ENCODE results near the gene SGIP1. TPM values are rescaled to one million over a fixed set of nuclear protein-coding genes. Genes with fewer than 3 reads are reported as not detected.

The SGIP1 gene
- total RNA-seq, 1 donor from 2014 or later, result 31.8 TPM

GRCh38 chr1:66641891-66642473 lies 108.0 kb downstream of the SGIP1 start:
- no peak for DNase-seq (ENCODE audit: low spot score)
- Mint-ChIP-seq H3K4me3 (ENCODE audit: unreplicated experiment) (no peak overlapping the region), H3K4me1 (ENCODE audit: low read depth) (peaks cover 6% of the 10 kb centered on the region), H3K27ac (ENCODE audit: unreplicated experiment) (no peak overlapping the region), H3K27me3 (ENCODE audit: low read depth) (no peaks in the 10 kb centered on the region), H3K36me3 (ENCODE audit: low read depth) (peaks cover 27% of the 10 kb centered on the region), H3K9me3 (ENCODE audit: low read depth) (no peaks in the 10 kb centered on the region)
- TF ChIP-seq CTCF (IDR thresholded peaks at IDR 0.05), result no peak

- no peak for TF ChIP-seq CTCF (IDR thresholded peaks at IDR 0.05)
- Mint-ChIP-seq H3K4me3 (ENCODE audit: unreplicated experiment) (no peak overlapping the region), H3K4me1 (ENCODE audit: low read depth) (no peaks in the 10 kb centered on the region), H3K27ac (ENCODE audit: unreplicated experiment) (no peak overlapping the region), H3K9me3 (ENCODE audit: low read depth) (no peaks in the 10 kb centered on the region), H3K27me3 (ENCODE audit: low read depth) (no peaks in the 10 kb centered on the region), H3K36me3 (ENCODE audit: low read depth) (peaks cover 27% of the 10 kb centered on the region)
- DNase-seq (ENCODE audit: low spot score), result no peak
Measured at GRCh38 chr1:66642992-66643391, 109.0 kb downstream of the SGIP1 start.

- Mint-ChIP-seq H3K4me1 (ENCODE audit: low read depth) (no peaks in the 10 kb centered on the region), H3K27ac (ENCODE audit: unreplicated experiment) (no peak overlapping the region), H3K36me3 (ENCODE audit: low read depth) (peaks cover 27% of the 10 kb centered on the region), H3K4me3 (ENCODE audit: unreplicated experiment) (no peak overlapping the region), H3K27me3 (ENCODE audit: low read depth) (no peaks in the 10 kb centered on the region), H3K9me3 (ENCODE audit: low read depth) (no peaks in the 10 kb centered on the region)
- no peak for TF ChIP-seq CTCF (IDR thresholded peaks at IDR 0.05)
- DNase-seq (ENCODE audit: low spot score), result no peak
Measured at GRCh38 chr1:66644331-66644730, 110.4 kb downstream of the SGIP1 start.

GRCh38 chr1:66648901-66649595 lies 115.1 kb downstream of the SGIP1 start:
- DNase-seq (ENCODE audit: low spot score), result no peak
- H3K4me1 Mint-ChIP-seq (ENCODE audit: low read depth), result peaks cover 5% of the 10 kb centered on the region
- H3K4me3 Mint-ChIP-seq (ENCODE audit: unreplicated experiment), result no peak overlapping the region
- H3K27me3 Mint-ChIP-seq (ENCODE audit: low read depth), result no peaks in the 10 kb centered on the region
- peaks cover 13% of the 10 kb centered on the region for H3K36me3 Mint-ChIP-seq (ENCODE audit: low read depth)
- no peak for TF ChIP-seq CTCF (IDR thresholded peaks at IDR 0.05)
- H3K27ac Mint-ChIP-seq (ENCODE audit: unreplicated experiment), result no peak overlapping the region
- H3K9me3 Mint-ChIP-seq (ENCODE audit: low read depth), result peaks cover 4% of the 10 kb centered on the region

- Mint-ChIP-seq H3K27me3 (ENCODE audit: low read depth) (no peaks in the 10 kb centered on the region), H3K27ac (ENCODE audit: unreplicated experiment) (no peak overlapping the region), H3K4me3 (ENCODE audit: unreplicated experiment) (no peak overlapping the region), H3K36me3 (ENCODE audit: low read depth) (peaks cover 11% of the 10 kb centered on the region), H3K4me1 (ENCODE audit: low read depth) (peaks cover 9% of the 10 kb centered on the region), H3K9me3 (ENCODE audit: low read depth) (peaks cover 4% of the 10 kb centered on the region)
- no peak for TF ChIP-seq CTCF (IDR thresholded peaks at IDR 0.05)
- no peak for DNase-seq (ENCODE audit: low spot score)
Measured at GRCh38 chr1:66652556-66652955, 118.6 kb downstream of the SGIP1 start.
